GM19239 (cell line): ENCODE data around the gene EDNRB.

Experiments
- DNase-seq: peaks from one replicate; pipeline ENCODE4 v3.0.0; 2011; ENCODE audit warnings: low spot score; ENCODE audit not compliant: insufficient read length
- FAIRE-seq: peaks from 2 replicates; lab custom pipeline; 2011; peaks lifted over from hg19 to GRCh38; lab: Jason Lieb, UNC

The EDNRB gene

DNA sequence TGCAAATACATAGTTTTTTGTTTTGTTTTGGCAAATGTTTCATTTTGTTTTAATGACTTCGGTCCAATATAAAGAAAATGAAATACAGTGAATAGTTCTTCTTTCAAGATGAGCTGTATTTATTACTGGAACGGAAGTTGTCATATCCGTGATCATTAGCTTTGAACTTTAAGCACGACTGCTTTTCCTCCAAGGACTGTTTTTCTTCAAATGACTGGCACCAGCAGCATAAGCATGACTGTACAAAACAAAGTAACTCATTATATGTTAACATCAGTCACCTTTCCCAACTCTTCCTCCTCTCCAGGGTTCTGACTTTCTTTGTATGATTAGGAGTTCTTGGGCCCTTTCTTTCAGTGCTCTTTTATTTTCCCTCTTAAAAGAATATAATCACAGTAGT, 20.5 kb downstream of the EDNRB start:
- no peak for DNase-seq

DNA sequence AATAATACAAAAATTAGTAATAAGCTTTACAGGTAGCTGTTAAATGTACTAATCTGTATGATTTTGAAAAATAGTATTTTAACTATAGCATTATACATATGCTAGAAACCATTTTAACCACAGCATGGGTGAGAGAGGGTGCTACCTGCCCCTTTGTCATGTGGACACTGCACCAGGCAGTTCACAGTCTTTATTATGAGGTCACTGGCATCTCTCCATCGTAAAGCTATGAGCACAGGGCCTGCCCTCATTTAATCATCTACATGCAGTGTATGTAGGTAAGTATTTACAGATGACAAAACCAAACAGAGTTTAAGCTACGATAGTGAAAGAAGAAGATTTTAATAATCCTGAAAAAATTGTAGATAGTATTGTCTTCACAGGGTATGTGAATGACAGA, 21.7 kb downstream of the EDNRB start:
- DNase-seq (no peak), FAIRE-seq (no peak)

More for the DNA sequence above, 20.5 kb downstream of the EDNRB start:
- peak; percentile 21 for FAIRE-seq

DNA sequence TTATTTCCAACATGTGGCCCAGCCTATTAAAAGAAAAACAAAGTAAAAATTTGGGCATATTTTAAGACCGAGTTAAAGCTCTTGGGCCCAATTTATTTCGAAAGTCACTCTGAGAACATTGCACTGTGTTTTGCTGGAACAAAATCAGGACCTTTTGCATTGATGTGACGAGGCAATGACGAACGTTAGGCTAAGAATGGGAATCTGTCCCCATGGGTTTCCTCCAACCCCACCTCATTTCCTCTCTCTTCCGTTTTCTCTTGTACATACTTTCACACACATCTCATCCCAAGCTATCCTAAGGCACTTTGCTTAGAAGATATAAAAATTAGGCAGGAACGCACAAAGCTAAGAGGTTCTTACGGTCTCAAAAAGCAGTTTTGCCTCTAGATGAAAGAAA, 22.1 kb downstream of the EDNRB start:
- DNase-seq = no peak
- FAIRE-seq = peak; percentile 21

DNA sequence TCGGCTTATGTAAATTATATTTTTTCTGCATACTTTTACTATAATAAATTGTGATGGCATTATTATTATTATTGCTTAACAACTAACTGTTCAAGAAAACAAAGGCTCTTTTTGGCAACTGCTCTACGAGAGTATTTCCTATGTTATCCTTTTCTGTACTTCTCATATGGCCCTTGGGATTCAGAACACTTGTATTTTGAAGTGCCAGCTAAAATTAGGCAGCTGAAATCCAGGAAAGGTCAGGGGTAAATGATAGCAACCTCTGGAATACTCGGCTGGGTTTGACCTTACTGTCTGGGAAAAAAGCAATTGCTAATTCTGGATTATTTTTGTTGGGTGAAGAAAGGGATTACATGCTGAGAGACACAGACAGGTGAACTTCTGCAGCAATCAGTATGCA, 23.9 kb downstream of the EDNRB start:
- no peak for DNase-seq
- FAIRE-seq = no peak

DNA sequence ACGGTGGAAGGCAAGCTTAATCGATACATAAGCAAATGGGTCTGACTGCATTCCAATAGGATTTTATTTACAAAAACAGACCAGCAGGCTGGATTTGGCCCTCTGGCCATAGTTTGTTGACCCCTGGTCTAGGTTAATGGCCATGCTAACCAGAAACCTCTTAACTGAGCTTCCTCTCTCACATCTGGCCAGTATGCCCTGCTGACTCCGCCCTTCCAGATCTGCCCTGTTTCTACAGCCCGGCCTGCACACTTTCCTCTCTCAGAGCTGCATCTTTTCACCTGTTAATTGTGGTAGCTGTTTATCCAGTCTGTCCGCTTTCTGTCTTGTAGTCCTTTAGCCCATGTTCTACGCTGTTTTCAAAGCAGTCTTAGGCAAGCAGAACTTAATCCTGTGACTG, 25.6 kb downstream of the EDNRB start:
- FAIRE-seq (no peak), DNase-seq (no peak)

DNA sequence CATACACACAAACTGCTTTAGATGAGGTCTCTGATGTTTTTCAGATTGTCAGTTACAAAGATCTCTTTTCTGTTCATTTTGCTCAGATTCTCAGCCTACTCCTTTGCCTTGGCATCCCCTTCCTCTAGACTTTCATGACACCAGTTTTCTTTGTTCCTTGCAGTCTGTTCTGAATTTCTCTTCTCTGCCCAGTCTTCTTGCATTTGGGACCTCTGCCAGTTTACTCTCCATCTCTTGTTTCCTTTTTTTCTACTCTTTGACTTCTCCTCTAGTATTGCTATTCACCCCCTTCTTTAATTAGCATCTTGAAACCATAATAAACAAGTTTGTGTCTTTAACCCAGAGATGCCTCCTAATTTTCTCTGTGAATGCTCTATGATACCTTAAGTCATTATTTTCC, 26.1 kb downstream of the EDNRB start:
- DNase-seq (no peak), FAIRE-seq (no peak)

DNA sequence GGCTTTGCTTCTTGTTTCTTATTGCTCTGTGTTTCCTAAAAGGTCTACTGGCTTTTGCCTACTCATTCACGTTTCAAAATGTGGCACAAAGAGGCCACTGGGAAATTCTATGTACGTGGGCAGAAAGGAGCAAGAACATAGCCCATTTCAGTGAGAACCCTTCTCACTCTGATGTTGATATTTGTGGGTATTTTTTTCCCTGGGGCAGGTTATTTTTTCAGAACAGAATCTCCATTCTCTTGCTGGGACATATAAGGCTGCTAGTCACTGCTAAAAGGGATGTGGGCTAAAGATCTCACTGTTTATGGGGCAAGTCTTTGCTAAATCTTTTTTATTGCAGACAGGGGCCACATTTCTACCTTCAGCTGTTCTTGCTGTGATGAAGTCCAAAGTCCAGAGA, 27.1 kb downstream of the EDNRB start:
- FAIRE-seq = no peak
- no peak for DNase-seq

- FAIRE-seq (no peak), DNase-seq (no peak)
These were observed 27.6 kb downstream of the EDNRB start for GRCh38 chr13:77891041-77891440.

DNA sequence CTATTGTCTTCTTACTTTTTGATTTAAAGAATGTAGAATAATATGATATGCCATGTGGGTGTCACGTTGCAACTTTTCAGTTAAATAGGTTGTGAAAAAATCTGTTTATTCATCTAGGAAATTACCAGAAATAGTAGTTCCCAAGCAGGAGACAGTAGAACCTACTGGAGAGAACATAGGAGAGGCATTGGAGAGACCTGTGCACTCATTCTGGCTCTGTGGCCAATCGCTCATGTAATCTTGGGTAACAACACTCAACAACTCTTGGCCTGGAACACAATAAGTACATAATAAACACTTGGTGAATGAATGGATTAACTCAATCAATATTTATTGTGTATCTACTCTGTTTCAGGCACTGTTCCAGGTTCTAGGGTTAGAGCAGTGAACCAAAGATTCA, 35.3 kb downstream of the EDNRB start:
- DNase-seq (no peak), FAIRE-seq (no peak)

DNA sequence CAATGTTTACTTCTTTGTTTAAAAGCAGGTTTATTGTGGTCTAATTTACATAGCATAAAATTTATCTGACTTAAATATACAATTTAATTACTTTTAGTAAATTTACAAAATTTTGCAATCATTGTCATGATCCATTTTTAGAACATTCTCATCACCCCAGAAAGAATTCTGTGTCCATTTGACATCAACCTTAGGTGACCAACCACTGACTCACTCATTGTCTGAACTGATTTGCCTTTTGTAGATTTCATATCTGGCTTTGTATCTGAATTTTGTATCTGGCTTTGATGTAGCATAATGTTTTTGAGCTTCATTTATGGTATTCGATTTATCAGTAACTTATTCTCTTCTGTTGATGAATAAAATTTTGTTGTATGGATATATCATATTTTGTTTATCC, 40.4 kb downstream of the EDNRB start:
- DNase-seq (no peak), FAIRE-seq (no peak)

DNA sequence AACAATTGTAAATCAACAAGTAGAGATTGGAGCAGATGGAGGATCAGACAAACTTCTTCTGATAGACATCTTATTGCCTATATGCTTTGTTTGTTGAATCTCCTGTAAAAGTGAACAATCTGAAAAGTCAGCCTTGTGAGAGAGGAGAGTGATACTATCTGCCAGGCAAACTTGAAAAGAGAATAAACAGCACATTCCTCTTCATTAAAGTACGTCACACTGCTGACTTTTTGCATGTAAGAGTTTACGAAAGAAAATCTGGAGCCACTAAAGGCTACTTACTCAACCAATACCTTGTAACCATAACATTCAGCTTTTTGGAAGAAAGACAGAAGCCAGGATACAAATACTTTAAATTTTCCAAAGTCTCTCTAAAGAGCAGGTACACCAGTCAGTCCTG, 42.5 kb downstream of the EDNRB start:
- no peak for DNase-seq

GRCh38 chr13:77874406-77874805, 44.2 kb downstream of the EDNRB start:
- DNase-seq = no peak
- FAIRE-seq = no peak

More for the DNA sequence above, 42.5 kb downstream of the EDNRB start:
- no peak for FAIRE-seq

- DNase-seq = no peak
- FAIRE-seq = no peak
These were observed 45.6 kb downstream of the EDNRB start for GRCh38 chr13:77872995-77873394.

GRCh38 chr13:77871596-77871995, 47.0 kb downstream of the EDNRB start:
- FAIRE-seq = no peak

GRCh38 chr13:77868717-77869116, 49.9 kb downstream of the EDNRB start:
- FAIRE-seq (no peak), DNase-seq (no peak)

More at GRCh38 chr13:77871596-77871995, 47.0 kb downstream of the EDNRB start:
- no peak for DNase-seq

- no peak for FAIRE-seq
- no peak for DNase-seq
These were observed 51.7 kb downstream of the EDNRB start for GRCh38 chr13:77866971-77867370.

DNA sequence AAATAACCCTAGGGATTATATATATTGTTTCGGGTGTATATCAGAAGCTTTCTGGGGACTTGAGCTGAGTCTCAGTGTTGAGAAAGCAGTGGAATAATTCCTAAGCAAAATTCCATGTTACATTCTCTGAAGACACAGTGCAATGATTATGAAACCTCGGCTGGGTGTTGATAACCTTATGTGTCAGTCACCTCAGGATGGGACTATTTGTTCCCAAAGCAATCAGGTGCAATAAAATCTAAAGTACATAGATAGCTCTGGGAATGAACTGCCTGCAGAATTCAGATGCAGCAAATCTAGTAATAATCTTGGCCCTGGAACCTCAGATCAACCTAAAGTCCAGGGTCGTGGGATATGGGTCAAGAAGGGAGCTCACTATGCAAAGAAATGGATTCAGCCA, 53.0 kb downstream of the EDNRB start:
- DNase-seq (no peak), FAIRE-seq (no peak)

GRCh38 chr13:77863144-77863543, 55.5 kb downstream of the EDNRB start:
- FAIRE-seq (no peak), DNase-seq (no peak)

- DNase-seq (no peak), FAIRE-seq (no peak)
These were observed 56.9 kb downstream of the EDNRB start for GRCh38 chr13:77861741-77862140.

DNA sequence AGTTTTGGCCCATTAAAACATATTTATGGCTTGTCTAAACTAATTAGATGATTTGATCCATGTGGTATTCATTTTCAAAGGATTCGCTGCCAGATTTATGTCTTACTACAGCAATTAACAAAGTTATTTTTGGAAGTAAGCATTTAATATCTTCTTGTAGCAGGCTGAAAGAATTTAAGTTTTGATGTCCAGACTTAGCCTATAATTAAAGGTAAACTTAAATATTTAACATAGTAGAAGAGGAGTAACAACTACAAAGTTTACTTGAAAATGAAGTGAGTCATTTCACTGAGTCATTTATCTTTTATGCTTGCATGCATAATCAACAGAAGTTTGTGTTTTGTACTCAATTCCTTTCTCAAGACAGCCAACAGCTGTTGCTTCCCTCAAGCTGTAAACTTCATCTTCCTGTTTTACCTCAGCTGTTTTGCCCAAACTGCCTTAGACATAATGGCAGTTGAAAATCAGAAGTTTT, 58.1 kb downstream of the EDNRB start:
- no peak for FAIRE-seq

GRCh38 chr13:77859450-77859849, 59.2 kb downstream of the EDNRB start:
- DNase-seq (no peak), FAIRE-seq (no peak)

More for the DNA sequence above, 58.1 kb downstream of the EDNRB start:
- DNase-seq = no peak

DNA sequence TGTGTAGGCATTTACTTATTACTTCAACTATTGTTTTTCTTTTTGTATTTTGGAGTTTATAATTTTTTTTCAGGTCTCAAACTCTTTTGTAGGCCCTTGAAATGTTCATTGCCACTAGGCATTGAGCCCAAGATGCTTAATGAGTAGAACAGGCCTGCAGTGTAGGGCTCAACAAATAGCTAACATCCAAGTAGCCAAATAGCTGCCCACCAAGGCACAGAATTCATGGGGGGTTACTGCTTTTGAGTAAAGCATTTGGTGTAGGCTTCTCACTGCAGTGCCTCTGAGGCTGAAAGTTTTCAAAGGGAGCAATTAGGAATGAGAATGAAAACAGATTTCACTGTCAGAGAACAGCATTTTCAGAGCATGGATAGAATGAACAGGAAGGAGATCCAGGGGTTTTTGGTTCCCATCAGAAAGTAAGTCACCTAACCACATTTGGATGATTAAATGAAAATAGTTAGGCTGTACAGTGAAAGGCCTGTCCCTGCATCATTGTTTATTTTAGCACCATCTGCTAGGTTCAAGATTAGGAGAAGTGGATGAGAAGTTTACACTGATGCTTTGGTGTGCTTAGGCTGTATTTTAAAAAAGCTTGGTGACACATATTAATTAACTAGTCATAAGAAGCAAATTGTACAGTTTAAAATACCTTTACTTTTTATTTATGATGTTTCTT, 61.0 kb downstream of the EDNRB start:
- FAIRE-seq (no peak), DNase-seq (no peak)
